ENCODE data around the gene FAP. TPM values are rescaled to one million over a fixed set of nuclear protein-coding genes. Genes with fewer than 3 reads are reported as not detected.

FAP gene, protein sequence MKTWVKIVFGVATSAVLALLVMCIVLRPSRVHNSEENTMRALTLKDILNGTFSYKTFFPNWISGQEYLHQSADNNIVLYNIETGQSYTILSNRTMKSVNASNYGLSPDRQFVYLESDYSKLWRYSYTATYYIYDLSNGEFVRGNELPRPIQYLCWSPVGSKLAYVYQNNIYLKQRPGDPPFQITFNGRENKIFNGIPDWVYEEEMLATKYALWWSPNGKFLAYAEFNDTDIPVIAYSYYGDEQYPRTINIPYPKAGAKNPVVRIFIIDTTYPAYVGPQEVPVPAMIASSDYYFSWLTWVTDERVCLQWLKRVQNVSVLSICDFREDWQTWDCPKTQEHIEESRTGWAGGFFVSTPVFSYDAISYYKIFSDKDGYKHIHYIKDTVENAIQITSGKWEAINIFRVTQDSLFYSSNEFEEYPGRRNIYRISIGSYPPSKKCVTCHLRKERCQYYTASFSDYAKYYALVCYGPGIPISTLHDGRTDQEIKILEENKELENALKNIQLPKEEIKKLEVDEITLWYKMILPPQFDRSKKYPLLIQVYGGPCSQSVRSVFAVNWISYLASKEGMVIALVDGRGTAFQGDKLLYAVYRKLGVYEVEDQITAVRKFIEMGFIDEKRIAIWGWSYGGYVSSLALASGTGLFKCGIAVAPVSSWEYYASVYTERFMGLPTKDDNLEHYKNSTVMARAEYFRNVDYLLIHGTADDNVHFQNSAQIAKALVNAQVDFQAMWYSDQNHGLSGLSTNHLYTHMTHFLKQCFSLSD
- polyA plus RNA-seq (2012; ENCODE audit: low read depth, missing spikeins), result not detected

GRCh38 chr2:162243294-162243693 is at the start of gene FAP:
TSS of gene FAP (minus strand) at chr2:162243445. CDS start at chr2:162243327, 118 bp downstream.
- DNase-seq (ENCODE audit: insufficient read length, low spot score), result no peak
- TF ChIP-seq TAF1 (IDR thresholded peaks at IDR 0.05; ENCODE audit: low read depth, low read length) (no peak), POLR2AphosphoS5 (IDR thresholded peaks at IDR 0.05; ENCODE audit: low read depth, low read length) (no peak), SPI1 (IDR thresholded peaks at IDR 0.05; ENCODE audit: low read depth, low read length) (no peak), POLR2A (IDR thresholded peaks at IDR 0.05; ENCODE audit: low read depth, low read length) (no peak), PAX5 (IDR thresholded peaks at IDR 0.05; ENCODE audit: insufficient read depth, low read length, severe bottlenecking) (no peak), POU2F2 (IDR thresholded peaks at IDR 0.05; ENCODE audit: low read depth, low read length) (no peak)
- no peak for FAIRE-seq

GRCh38 chr2:162291748-162292147 is 48.5 kb upstream of the FAP start:
- DNase-seq (ENCODE audit: insufficient read length, low spot score) (no peak), FAIRE-seq (no peak)
- TF ChIP-seq PAX5 (IDR thresholded peaks at IDR 0.05; ENCODE audit: insufficient read depth, low read length, severe bottlenecking), result no peak
- TF ChIP-seq POU2F2 (IDR thresholded peaks at IDR 0.05; ENCODE audit: low read depth, low read length), result no peak
- TF ChIP-seq SPI1 (IDR thresholded peaks at IDR 0.05; ENCODE audit: low read depth, low read length), result no peak
- TF ChIP-seq POLR2A (IDR thresholded peaks at IDR 0.05; ENCODE audit: low read depth, low read length), result no peak
- no peak for TF ChIP-seq POLR2AphosphoS5 (IDR thresholded peaks at IDR 0.05; ENCODE audit: low read depth, low read length)
- no peak for TF ChIP-seq TAF1 (IDR thresholded peaks at IDR 0.05; ENCODE audit: low read depth, low read length)

DNA sequence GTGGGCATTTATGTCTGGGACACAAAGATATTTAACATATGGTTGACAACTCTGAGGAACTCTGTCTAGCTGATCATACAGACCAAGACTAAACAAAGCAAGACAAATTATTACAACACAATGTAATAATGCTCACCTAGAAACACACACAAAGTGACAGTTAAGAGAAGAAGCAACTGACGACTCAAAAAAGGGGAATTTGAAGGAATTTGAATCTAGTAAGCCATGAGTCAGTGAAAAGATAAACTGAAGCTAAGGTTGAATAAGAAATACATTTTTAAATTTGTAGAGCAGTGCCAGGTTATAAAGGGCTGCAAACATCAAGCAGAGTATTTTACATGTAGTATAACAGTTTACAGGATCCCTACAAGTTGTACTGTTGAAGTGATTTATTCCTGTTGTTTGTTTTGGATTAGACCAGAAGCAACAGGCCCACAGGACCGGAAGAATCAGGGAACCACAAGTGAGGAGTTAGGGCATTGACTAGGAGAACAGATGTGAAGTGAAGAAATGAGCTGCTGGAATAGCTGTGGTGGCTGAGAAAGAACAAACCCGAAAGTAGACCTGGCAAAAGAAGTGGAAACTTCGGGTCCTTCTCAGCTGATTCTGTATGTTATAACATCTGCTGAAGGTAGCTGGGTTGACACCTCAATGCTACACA is 39.6 kb upstream of the FAP start:
- no peak for FAIRE-seq
- DNase-seq (ENCODE audit: insufficient read length, low spot score), result no peak
- TF ChIP-seq POLR2AphosphoS5 (IDR thresholded peaks at IDR 0.05; ENCODE audit: low read depth, low read length), result no peak
- TF ChIP-seq SPI1 (IDR thresholded peaks at IDR 0.05; ENCODE audit: low read depth, low read length), result no peak
- TF ChIP-seq TAF1 (IDR thresholded peaks at IDR 0.05; ENCODE audit: low read depth, low read length), result no peak
- TF ChIP-seq POLR2A (IDR thresholded peaks at IDR 0.05; ENCODE audit: low read depth, low read length), result no peak
- TF ChIP-seq POU2F2 (IDR thresholded peaks at IDR 0.05; ENCODE audit: low read depth, low read length), result no peak
- TF ChIP-seq PAX5 (IDR thresholded peaks at IDR 0.05; ENCODE audit: insufficient read depth, low read length, severe bottlenecking), result no peak

DNA sequence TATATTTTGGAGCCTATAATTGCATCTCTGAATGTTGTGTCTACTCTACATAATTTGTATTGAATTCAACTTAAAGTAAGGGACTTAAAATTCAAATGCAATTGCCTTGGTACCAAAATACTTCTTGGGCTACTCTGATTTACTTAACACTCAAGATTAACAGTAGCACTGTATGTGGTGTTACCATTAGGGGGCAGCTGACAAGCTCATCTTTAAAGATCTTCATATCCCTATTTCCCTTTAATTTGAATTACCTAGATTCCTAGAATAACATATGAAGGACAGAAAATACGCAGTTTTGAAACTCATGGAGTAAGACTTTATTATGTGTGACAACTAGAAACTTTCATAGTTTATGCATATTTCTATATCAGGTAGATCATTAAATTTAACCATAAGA is 37.4 kb upstream of the FAP start:
- no peak for DNase-seq (ENCODE audit: insufficient read length, low spot score)
- no peak for TF ChIP-seq SPI1 (IDR thresholded peaks at IDR 0.05; ENCODE audit: low read depth, low read length)
- FAIRE-seq, result no peak

DNA sequence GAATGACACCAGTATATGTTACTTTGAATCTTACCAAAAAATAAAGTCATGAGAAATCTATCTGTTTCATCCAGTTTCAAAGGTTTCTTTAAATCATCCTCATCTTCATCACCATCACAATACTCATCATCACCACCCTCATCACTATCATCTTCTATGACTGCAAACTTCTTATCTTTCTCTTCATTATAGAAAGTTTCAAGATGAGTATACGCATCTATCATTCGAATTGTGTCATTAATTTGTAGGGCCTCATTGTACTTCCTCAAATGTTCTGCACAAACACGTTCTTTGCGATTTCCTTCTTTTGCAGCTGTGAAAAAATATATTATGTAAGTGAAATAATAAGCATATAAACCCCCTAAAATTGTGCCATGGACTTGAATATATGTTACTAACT is 34.1 kb upstream of the FAP start:
- DNase-seq (ENCODE audit: insufficient read length, low spot score) (no peak), FAIRE-seq (no peak)
- no peak for TF ChIP-seq POLR2AphosphoS5 (IDR thresholded peaks at IDR 0.05; ENCODE audit: low read depth, low read length)
- TF ChIP-seq POLR2A (IDR thresholded peaks at IDR 0.05; ENCODE audit: low read depth, low read length), result no peak
- TF ChIP-seq TAF1 (IDR thresholded peaks at IDR 0.05; ENCODE audit: low read depth, low read length), result no peak
- no peak for TF ChIP-seq POU2F2 (IDR thresholded peaks at IDR 0.05; ENCODE audit: low read depth, low read length)
- TF ChIP-seq SPI1 (IDR thresholded peaks at IDR 0.05; ENCODE audit: low read depth, low read length), result no peak
- no peak for TF ChIP-seq PAX5 (IDR thresholded peaks at IDR 0.05; ENCODE audit: insufficient read depth, low read length, severe bottlenecking)

DNA sequence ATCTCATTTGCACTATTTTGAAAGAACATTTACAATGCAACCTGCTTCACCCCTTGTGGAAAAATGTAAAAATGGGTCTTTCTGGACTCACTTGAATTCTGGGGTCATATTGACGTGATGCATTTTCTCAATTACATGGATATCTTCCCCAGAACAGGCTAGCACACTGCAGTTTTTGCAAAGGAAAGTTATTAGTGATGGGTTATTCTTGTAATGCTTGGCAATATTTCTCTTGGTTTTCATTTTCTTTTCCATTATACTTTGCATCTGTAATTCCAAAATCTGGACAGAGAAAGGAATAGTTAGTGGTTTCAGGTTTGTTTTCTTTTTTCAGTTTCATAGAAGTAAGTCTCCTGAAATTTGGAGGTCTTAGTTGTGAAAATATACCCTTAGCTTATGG is 24.8 kb upstream of the FAP start:
- no peak for DNase-seq (ENCODE audit: insufficient read length, low spot score)
- no peak for TF ChIP-seq SPI1 (IDR thresholded peaks at IDR 0.05; ENCODE audit: low read depth, low read length)
- no peak for TF ChIP-seq PAX5 (IDR thresholded peaks at IDR 0.05; ENCODE audit: insufficient read depth, low read length, severe bottlenecking)
- TF ChIP-seq POLR2AphosphoS5 (IDR thresholded peaks at IDR 0.05; ENCODE audit: low read depth, low read length), result no peak
- no peak for TF ChIP-seq POLR2A (IDR thresholded peaks at IDR 0.05; ENCODE audit: low read depth, low read length)
- TF ChIP-seq POU2F2 (IDR thresholded peaks at IDR 0.05; ENCODE audit: low read depth, low read length), result no peak
- no peak for TF ChIP-seq TAF1 (IDR thresholded peaks at IDR 0.05; ENCODE audit: low read depth, low read length)
- FAIRE-seq, result no peak

- TF ChIP-seq TAF1 (IDR thresholded peaks at IDR 0.05; ENCODE audit: low read depth, low read length) (no peak), POU2F2 (IDR thresholded peaks at IDR 0.05; ENCODE audit: low read depth, low read length) (no peak), SPI1 (IDR thresholded peaks at IDR 0.05; ENCODE audit: low read depth, low read length) (no peak), POLR2AphosphoS5 (IDR thresholded peaks at IDR 0.05; ENCODE audit: low read depth, low read length) (no peak), PAX5 (IDR thresholded peaks at IDR 0.05; ENCODE audit: insufficient read depth, low read length, severe bottlenecking) (no peak), POLR2A (IDR thresholded peaks at IDR 0.05; ENCODE audit: low read depth, low read length) (no peak)
- FAIRE-seq (no peak), DNase-seq (ENCODE audit: insufficient read length, low spot score) (no peak)
Measured at GRCh38 chr2:162267496-162267895, 24.3 kb upstream of the FAP start.

DNA sequence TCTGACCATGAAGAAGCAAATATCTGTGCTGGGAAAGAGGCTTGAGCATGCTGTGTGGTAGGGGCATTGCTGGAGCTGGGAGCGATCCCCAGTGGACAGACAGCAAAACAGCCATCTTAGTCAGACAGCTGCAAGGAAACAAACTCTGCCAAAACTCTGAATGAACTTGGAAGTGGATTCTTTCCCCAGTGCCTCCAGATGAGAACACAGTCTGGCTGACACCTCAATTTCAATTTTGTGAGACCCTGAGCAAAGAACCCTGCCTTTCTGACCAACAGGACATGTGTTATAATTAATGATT is 23.2 kb upstream of the FAP start:
- TF ChIP-seq SPI1 (IDR thresholded peaks at IDR 0.05; ENCODE audit: low read depth, low read length) (no peak), TAF1 (IDR thresholded peaks at IDR 0.05; ENCODE audit: low read depth, low read length) (no peak), POU2F2 (IDR thresholded peaks at IDR 0.05; ENCODE audit: low read depth, low read length) (no peak), PAX5 (IDR thresholded peaks at IDR 0.05; ENCODE audit: insufficient read depth, low read length, severe bottlenecking) (no peak), POLR2A (IDR thresholded peaks at IDR 0.05; ENCODE audit: low read depth, low read length) (no peak), POLR2AphosphoS5 (IDR thresholded peaks at IDR 0.05; ENCODE audit: low read depth, low read length) (no peak)
- FAIRE-seq (no peak), DNase-seq (ENCODE audit: insufficient read length, low spot score) (no peak)
